NCI-H345 (cell line): ENCODE measurements around the gene CCT8.

Experiments
- DNase-seq: peaks from one replicate; lab custom pipeline; 2025; lab: John Stamatoyannopoulos, UW

The CCT8 gene

GRCh38 chr21:29073222-29074006 is at the start of gene CCT8:
Gene CCT8, minus strand, starts transcription at chr21:29073648. Its CDS starts 58 bp downstream, at chr21:29073590.
- peak; percentile 100 for DNase-seq

GRCh38 chr21:29121759-29122158 is 48.3 kb upstream of the CCT8 start:
- no peak for DNase-seq

DNA sequence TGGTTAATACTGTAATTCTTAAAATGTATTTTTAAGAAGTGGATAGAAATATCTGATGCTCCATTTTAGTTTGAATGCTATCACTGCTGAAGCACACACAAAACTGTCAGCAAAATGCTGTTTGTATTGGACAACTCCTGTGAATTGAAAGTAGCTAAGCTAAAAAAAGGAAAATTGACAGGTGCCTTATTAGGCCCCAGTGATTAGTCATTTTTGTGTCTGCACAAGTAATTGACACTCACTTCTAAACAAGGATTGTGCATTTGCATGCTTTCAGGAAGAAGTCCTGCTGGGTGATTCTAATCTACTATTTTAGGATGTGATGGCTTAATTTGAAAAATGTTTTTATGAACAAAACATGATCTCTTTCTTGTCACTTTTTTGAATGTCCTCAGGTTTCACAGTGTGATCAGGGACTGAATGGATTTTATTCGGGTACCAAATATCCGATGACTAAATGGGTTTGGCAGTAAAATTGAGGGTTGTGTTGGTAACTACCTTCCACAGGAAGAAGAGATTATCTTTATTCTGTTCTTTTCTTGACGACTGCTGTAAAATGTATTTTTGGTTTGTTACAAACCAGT is 44.0 kb upstream of the CCT8 start:
- DNase-seq, result no peak

- DNase-seq, result no peak
Observed at GRCh38 chr21:29115899-29116298, 42.5 kb upstream of the CCT8 start.

DNA sequence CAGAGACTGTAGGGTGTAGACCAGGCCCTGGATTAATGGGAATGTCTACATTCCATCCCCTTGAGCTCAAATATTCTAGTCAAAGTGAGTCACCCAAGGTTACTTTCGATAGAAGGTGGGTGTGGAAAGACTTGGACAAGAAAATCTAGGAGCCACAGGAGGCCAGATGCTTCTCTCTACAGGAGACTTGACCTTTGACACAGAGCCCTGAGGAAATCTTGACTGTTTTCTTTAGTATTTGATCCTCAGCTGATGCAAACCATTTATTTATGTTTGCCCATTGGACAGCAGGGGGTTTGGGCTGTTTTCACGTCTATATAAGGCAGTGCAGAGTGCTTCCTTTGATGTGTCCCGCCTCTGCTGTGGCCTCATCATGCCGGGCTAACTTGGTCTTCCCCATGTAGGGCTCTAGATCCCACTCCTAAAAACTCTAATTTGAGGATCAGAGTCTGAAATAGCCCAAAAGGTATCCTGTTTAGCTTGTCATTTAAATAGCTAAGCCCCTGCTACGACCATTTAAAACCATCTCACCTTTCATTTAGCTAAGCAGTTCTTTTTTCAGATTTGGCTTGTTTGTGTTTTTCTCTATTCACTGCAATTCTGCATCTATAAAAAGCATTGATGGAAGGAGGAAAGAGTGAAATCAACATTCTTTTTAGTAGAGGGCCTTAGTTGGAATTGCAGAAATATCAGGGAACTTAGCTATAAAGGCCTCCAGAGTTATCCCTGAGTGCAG is 41.5 kb upstream of the CCT8 start:
- no peak for DNase-seq

- no peak for DNase-seq
Observed at GRCh38 chr21:29105218-29105617, 31.8 kb upstream of the CCT8 start.

DNA sequence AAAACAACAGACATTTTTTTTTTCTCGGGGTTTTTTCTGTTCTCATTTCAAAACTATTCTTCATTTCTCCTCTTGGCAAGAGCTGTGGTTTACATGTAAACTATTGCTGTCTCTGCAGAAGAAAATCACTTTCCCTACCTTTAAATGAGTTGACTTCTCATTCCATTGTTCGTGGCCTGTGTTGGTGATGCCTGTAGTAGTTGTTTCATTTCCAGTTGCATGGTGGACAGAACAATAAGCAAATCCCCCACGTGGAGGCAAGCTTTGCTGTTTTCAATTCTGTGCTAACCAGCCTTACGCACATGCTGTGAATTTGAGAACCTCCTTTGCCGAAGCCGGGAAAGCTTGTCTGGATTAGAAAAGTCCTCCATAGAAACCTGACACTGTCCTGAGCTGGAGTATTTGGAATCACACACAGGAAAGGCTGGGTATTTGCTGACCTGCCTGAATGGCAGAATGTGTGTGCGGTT is 30.8 kb upstream of the CCT8 start:
- no peak for DNase-seq

- no peak for DNase-seq
Observed at GRCh38 chr21:29102791-29103257, 29.4 kb upstream of the CCT8 start.

DNA sequence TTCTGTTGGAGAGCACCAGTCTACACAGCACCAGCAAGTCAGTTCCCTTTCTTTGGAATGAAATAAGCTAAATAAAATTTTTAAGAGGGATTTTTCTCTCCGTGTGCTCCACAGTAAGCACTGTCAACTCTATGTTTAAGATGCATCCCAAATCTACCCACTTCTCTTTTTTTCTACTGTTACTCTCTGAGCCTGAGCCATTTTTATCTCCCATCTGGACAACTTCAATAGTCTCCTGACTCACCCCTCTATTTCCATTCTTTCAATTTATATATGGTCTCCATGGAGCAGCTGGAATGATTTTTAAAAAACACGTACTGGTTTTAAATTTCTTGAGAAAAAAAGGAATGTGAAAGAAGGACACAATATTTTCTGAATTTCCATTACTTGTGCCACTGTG is 24.7 kb upstream of the CCT8 start:
- no peak for DNase-seq

DNA sequence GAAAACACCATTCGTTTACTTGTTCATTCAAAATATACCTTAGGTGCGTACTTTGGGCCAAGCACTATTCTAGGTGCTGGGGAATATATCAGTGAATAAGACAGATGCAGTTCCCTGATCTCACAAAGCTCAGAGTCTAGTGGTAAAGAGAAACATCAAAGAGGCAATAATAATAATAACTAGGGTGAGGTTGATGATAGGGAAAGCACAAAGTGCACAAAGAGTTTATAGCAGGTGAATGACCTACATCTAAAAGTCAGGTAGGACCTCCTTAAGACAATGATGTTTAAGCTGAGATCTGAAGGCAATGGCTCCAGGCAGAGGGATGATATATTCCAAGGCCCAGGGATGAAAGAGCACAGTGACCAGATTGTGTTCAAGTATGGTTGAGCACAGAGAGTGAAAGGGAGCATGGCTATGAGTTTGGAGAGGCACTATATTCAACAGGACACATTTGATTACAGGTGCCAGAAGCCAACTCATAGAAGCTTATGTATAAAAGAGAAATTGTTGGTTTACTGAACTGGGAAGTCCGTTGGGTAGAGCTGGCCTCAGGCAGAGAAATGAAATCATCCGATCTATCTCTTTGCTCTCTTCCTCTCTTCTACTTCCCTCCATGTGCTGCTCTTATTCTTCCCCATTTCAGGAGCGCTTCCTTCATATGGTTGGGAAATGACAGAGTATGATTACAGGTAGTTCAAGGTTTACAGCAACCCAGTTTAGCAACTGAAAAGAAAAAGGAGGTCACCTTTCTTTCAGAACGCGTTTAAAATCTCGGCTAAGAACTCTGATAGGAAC is 23.0 kb upstream of the CCT8 start:
- DNase-seq, result no peak

GRCh38 chr21:29092102-29092959 is 18.9 kb upstream of the CCT8 start:
- DNase-seq, result no peak

GRCh38 chr21:29091033-29091432 is 17.6 kb upstream of the CCT8 start:
- no peak for DNase-seq

DNA sequence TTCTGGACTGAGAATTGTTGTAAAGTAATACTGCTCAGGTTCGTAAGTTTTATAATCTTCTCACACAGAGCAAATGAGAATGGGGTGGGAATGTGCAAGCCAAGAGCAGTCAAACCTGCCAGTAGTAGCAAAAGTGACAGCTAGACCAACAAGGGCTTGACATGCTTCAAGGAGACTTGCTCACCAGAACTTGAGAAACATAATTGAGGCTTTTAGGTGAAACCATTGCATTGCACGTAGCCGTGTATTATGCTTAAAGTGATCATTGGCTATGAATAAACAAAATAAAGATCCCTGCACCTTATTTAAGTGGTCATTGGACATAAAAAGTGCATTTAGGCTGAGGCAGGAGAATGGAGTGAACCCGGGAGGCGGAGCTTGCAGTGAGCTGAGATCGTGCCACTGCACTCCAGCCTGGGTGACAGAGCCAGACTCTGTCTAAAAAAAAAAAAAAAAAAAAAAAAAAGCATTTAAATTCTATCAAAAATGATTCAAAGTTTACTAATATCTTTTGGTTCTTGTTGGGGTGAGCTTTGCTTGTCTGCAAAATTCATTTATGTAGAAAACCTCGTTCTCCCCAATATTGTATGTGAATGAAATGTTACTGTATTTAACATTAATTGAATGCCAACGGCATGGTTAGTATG is 11.8 kb upstream of the CCT8 start:
- no peak for DNase-seq

DNA sequence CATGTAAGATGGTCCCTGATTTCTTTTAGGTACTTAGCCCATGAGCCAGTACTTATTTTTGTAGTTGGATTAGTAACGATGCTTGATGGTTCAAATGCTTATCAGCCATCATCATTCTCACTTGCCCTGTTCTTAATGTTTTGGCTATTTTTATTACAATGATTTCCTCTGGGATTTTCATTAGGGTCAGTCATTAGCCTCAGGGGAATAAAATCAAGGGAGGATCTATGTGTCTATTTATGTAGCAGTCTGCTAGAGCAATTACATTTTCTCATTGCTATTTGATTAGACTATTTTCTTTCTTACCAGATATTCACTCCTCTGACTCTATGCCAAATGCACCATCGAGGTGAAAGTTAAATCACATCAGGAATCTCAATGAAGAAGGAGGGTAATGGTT is 10.9 kb upstream of the CCT8 start:
- no peak for DNase-seq

GRCh38 chr21:29083306-29083705 is 9.9 kb upstream of the CCT8 start:
- DNase-seq, result no peak

DNA sequence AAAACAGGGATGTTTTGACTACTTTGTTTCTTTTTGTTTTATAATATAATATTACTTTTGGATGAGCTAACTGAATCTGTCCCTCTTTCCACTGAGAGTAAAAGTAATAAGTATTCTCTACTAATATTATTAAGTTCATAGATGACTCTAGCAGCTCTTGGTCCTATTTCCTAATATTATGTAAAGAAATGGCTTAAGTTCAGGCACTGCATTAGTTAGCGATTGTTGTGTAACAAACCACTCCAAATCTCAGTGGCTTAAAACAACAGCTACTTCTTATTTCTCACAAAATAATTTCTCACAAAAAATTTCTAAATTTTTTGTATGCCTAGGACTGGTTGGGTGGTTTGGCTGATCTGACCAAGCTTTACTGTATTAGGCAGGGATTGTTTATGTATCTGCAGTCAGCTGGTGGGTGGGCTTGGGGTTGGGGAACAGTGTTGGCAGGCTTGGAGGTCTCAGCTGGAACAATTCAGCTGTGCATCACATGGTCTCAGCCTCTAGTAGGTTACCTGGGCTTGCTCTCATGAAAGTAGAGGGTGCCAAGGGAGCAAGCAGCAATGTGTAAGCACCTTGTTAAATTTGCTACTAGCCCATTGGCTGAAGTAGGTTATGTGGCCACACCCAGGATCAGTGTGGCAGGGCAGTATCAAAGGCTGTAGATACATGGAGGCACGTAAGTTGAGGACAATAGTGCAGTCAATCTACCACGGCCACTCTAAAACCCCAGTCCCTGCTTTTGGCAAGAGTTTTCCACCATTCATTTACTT is 8.8 kb upstream of the CCT8 start:
- DNase-seq, result no peak

GRCh38 chr21:29080454-29080941 is 7.0 kb upstream of the CCT8 start:
- no peak for DNase-seq

DNA sequence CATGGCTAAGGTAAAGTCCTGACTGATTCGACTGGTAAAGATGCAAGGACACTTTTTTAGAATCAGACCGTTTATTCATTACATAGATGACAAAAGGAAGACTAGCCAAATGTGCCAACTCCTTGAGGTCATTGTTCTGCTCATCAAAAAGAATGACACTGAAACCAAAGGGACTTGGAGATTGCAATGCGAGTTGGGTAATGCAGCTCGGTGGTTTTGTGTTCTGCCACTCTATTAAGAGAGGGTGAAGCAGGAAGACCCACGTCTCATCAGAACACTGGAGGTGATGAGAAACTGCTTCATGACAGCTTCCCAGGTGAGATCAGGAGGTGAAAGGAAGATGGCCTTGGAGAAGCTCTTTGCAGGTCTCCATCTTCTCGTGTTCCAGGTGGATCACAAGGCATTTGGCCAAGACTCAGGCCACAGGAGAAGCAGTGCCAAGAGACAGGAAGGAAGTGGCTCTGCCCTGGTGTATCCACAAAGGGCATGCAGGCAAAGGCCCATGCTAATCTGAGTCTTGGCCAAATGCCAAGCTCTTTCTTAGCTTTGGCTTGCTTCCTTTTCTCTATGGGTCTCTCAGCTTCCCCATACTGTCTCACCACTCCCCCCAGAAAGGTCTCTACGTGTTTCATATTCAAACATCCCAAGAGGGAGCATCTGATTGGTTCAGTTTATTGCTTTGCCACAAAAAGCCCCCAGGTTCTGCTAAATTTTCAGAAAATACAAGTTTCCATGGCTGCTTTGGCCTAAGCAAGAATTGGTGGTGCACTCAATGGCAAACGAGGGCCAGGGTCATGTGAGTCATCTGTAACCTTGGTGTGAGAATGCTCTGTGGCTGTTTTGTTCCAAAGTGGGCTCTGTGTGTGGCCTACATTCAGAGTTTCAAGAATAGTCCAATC is 5.7 kb upstream of the CCT8 start:
- no peak for DNase-seq
